HG03103 (cell line): Measurements from ENCODE around the gene ADAT2.

ENCODE experiments used
- ATAC-seq: cut with Tn5 transposase; IDR thresholded peaks from one replicate; pipeline ENCODE4 v1.9.1; 2021; ENCODE audit warnings: low read depth; ENCODE audit not compliant: unreplicated experiment

Gene ADAT2

GRCh38 chr6:143399176-143399575, 51.3 kb downstream of the ADAT2 start:
- no peak for ATAC-seq

- no peak for ATAC-seq
Observed at GRCh38 chr6:143397227-143398222, 53.0 kb downstream of the ADAT2 start.

- ATAC-seq = no peak
Observed at GRCh38 chr6:143396497-143397226, 53.8 kb downstream of the ADAT2 start.

- no peak for ATAC-seq
Observed at GRCh38 chr6:143395699-143396098, 54.8 kb downstream of the ADAT2 start.

- ATAC-seq = no peak
Observed at GRCh38 chr6:143394389-143394788, 56.1 kb downstream of the ADAT2 start.

GRCh38 chr6:143390278-143390677, 60.2 kb downstream of the ADAT2 start:
- no peak for ATAC-seq

- ATAC-seq = no peak
Observed at GRCh38 chr6:143385636-143386035, 64.9 kb downstream of the ADAT2 start.

GRCh38 chr6:143376861-143377260, 73.6 kb downstream of the ADAT2 start:
- no peak for ATAC-seq

- no peak for ATAC-seq
Observed at GRCh38 chr6:143376375-143376774, 74.1 kb downstream of the ADAT2 start.

- ATAC-seq = no peak
Observed at GRCh38 chr6:143375022-143375585, 75.4 kb downstream of the ADAT2 start.

- no peak for ATAC-seq
Observed at GRCh38 chr6:143374014-143374413, 76.5 kb downstream of the ADAT2 start.
